ENCODE results near the gene PCSK5.
A peak's percentile ranks its signal among the peaks of the same experiment; 100 is the strongest.

The PCSK5 gene

DNA sequence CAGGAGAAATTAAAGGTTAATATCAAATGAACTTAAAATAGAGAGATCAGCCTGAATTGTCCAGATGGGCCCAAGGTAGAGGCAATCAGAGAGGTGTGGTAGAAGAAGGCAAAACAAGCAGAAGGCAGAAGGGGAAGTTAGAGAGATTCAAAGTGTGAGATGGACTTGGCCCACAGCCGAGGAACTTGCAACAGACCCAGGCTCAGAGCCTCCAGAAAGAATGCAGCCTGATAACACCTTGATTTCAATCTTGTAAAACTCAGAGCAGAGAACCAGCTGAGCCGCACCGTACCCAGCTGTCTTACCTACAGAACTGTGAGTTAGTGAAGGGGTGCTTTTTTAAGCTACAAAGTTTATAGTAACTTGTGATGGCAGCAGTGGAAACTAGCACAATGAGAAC lies 312.9 kb downstream of the PCSK5 start:
- no peak for DNase-seq

DNA sequence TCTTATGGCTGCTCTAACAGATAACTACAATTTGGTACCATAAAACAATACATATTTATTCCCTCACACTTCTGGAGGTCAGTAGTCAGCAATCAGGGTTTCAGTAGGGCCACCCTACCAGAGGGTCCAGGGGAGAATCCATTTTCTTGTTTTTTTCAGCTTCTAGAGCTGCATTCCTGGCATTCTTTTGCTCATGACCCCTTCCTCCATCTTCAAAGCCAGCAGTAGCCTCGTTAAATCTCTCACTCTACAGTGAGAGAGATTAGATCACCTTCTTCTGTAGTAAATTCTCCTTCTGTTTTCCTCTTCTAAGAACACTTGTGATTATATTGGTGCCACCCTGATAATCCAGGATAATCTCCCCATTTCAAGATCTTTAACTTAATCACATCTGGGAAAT lies 316.3 kb downstream of the PCSK5 start:
- DNase-seq, result no peak

DNA sequence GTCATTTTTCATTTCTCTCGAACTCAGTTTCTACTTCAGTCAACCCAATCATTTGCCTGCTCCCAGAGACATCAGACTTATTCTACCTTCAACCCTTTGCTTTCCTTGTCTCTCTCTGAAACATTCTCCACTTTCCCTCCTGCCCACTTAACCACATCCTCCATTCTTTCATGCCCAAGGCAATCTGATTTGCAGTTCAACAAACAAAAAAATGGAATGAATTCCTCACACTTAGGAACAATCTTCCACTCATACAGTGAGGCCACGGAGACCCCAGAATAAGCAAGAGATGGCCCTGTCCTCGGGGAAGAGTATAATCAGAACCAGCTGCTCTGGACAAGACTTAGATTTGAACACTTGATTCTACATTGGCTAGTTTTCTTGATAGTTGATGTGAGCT lies 323.3 kb downstream of the PCSK5 start:
- DNase-seq, result no peak

DNA sequence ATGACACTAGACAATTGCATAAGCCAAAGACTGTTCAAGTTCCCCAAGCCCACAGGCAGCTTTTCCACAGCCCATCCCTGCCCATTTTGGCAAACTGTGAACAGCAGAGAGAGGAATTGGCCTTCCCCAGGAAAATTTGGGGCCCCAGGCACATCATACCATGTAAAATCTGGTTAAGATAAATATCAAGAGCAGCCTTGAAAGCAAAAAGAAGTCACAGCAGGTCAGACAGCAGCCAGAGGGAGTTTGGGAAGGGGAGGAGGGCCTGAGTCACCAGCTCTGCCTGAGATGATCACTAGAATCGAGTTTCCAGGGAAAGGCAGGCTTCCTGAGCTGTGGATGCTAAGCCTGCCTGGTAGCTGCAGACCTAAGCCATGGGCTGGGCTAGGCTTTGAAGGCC lies 324.6 kb downstream of the PCSK5 start:
- no peak for DNase-seq

DNA sequence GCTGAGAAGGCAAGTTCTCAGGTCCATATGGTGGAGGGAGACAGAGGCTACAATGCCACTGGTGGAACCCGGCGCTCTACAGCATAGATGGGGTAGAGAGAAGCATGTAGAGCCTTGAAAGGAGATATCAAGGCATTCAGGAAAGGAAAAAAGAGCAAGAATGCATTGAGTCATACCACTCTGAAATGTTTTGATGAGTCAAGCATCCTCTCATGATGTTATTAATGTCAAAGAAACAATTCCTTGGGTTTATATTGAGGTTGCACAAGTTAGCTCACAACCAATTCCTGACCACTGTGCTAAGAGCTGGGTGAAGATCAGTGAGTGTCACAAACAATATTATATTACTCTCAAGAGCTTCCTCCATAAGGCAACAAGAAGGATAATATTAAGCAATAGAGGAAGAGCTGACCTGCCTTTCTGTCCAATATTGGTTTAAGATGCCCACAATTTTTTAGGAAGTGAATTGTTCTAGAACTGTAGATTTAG lies 325.7 kb downstream of the PCSK5 start:
- DNase-seq, result no peak

DNA sequence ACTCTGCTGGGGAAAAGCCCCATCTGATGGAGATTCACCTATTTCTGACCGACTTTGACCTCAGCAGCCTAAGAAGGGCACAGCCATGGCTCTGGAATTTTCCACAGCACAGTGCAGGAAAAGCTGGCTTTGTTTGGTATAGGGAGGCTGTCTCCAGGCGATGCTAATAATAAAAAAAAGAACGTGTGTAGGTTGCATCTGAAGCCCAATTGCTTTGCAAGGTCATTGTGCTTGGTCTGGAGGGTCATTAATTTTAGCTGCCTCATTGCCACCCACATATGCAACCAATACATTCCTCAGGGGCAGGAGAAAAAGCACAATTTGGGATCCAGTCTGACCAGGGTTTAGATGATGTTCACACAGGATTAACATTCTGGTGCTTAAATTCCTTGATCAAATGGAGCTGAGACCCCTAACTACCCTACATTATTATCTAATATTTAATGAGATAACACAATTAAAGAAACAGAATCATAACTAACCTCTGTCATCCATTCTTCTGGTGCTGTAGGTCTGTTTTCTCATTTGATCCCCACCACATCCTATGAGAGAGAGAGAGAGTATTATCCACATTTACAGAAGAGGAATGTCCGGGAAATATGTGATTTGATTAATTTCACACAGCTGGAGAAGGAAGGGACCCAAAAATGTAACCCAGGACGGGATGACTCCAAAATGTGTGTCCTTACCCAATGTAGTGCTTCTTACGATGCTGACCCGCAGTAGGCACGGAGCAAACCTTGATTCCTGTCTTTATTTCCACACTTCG lies 327.8 kb downstream of the PCSK5 start:
- no peak for DNase-seq

DNA sequence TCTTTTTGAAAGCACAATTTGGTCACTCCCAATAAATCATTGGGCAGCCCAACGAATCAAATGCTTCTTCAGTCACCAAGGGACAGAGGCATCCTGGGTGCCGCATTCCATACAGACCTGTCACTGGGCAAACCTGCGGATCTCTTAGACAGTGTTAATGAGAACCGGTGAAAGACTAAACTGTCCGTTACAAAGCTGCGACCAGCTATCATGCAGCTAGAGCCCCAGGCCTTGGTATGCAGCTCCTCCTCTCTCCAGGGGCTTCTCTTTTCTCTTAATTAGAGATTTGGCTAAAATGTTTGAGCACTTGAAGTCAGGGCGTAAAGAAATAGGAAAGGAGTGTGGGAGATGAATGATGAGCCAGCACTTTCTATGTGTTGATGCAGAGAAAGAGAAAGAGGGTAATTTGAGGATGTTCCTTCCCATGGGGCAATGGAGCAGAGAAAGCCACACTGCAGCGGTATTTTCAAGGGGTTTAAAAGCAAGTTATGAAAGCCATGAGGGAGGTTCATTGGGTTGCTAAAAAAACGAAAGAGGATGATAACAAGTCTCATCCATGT lies 328.5 kb downstream of the PCSK5 start:
- DNase-seq, result no peak

DNA sequence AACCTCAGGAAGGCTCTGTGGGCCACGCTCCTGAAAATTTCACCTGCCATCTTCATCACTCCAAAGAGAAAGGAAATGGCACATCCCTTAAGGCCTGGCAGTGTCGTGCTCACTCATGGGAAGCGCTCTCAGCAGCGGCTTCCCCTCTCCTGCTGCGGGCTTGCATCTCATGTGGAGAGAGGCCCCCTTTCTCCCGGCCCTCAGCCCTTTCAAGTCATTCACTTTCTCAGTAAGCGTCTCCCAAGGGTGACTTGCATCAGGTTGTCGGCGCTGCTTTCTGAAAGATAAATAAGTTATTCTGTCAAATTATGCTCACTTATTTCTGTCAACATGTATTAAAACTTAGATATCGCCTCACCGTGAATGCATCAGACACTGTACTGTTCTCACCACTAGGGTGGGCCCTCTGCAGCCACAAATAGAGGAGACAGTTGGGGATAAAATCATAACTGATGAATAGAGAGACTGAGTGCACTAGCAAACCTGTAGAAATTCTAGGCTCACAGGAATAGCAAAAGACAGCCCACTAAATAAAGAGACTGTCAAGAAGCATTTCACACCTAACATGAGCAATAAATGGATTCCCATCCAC lies 329.2 kb downstream of the PCSK5 start:
- no peak for DNase-seq

DNA sequence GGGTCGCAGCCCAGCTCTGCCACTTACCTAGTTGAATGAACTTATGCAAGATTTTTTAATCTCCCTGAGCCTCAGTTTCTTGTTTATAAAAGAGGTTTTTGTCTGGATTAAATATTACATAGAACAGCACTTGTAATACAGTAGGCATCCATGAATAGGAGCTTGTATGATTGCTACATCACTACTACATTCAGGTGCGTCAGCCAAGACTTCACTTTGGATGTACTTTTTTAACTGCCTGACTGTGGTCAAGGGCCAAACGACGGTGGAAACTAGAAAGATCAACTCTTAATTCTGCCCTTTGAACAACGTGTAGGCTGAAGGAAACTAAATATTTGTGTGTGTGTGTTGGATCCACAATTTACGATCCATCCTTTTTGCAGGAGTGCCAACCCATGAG lies 330.9 kb downstream of the PCSK5 start:
- no peak for DNase-seq

DNA sequence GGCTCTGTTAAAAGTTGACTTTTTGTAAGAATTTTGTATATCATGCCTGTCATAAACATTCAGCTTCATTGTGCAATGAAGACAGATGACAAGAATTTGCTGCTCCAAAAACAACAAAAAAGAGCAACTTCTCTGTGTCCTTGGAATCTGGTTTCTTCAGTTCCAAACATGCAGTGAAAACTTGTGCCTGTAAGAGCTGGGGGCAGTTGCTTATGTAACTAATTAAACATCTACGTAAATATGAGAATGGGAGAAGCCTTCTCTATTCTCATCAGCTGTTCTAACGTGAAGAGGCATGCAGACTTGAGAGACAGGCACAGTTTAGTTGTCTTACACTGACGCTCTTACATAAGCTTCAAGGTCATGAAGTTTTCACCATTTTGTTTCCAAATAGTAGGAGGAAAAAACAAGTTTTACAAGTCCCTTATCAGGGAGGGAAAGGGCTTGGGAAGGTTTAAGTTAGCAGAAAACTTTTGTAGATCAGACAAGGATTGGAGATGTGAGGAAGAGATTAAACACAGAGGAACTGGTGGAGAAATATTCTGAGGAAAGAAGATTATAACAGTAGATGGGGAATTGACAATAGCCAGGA lies 333.4 kb downstream of the PCSK5 start:
- DNase-seq, result no peak

DNA sequence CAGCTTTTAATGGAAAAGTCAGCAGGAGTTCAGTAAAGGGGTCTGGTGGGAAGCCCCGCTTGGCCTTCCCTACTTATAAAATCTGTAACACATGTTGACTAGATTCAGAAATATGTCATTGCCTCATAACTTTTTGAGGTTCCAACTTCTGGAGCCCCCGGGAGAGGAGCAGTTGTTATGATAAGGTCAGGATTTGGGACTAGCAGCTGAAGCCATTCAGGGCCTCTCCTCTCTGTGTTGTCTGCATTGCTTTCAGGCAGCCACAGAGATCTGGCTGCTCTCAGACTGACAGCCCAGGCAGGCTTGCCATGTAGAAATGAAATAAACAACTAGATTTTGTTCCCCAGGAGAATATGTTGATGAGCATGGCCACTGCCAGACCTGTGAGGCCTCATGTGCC lies 336.7 kb downstream of the PCSK5 start:
- no peak for DNase-seq

DNA sequence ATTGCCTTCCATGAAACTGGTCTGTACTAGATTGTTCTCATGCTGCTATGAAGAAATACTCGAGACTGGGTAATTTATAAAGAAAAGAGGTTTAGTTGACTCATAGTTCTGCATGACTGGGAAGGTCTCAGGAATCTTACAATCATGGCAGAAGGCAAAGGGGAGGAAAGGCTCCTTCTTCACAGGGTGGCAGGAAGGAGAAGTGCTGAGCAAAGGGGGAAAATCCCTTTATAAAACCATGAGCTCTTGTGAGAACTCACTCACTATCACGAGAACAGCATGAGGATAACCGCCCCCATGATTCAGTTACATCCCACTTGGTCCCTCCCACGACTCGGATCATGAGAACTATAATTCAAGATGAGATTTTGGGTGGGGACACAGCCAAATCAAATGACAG lies 340.5 kb downstream of the PCSK5 start:
- no peak for DNase-seq

DNA sequence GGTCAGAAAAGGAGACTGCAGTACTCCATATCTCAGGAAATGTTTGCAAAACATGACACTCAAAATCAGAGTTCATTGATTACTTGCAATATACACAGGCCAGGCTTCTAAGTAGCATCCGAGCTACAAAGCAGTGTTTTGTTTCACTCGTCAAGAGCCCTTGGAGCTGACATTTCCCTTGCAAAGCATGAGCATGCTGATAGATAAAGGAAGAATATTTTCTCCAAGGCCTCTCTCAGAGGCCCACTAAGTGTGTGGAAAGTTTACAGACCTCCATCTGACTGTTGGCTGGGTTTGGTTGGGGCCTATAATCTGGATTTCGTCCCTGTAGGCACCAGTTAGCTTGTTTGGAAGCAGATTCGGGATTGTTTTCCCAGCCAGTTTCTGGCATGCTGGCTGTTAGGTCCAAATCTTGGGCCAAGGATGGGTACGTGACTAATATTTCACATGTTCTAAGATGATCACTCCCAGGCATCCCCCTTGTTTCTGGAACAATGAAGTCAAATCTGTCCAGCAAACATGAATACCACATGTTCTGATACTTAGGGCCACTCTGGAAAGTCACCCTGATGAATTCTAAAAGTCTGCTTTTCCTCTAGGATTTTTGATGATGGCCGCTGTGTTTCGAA lies 342.5 kb downstream of the PCSK5 start:
- no peak for DNase-seq

DNA sequence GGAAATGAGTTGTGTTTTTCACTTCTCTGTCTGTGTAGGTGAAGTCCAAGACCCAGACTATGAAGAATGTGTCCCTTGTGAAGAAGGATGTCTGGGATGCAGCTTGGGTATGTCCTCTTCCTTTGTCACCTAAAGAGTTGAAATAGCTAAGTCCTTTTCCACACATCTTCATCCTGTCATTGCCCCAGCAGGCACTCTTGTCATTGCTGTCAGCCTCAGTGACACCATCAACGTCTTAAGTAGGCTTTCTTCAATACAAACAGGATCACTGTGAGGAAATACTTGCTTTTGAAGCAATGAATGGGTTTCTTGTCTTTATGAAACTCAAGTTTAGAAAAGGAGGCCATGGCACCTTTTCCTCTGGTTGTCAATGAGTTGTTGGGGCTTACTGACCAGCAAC lies 350.1 kb downstream of the PCSK5 start:
- no peak for DNase-seq

DNA sequence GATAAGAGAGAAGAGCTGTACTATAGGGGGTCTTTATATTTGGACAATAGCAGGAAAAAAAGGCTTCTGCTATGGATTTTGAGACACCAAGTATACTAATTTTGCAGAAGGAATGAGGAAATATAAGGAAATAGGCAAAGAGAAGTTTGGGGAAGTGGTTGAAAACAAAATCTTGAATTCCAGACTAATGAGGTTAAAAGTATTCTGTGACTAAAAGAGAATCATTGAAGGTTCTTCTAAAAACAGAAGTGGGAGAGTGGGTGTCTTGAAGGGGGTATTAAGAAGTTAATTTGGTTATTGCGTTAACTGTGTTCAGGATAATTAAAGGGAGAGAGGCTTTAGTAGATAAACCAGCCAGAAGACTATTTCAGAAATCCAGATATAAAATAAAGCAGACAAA lies 355.0 kb downstream of the PCSK5 start:
- DNase-seq, result no peak

DNA sequence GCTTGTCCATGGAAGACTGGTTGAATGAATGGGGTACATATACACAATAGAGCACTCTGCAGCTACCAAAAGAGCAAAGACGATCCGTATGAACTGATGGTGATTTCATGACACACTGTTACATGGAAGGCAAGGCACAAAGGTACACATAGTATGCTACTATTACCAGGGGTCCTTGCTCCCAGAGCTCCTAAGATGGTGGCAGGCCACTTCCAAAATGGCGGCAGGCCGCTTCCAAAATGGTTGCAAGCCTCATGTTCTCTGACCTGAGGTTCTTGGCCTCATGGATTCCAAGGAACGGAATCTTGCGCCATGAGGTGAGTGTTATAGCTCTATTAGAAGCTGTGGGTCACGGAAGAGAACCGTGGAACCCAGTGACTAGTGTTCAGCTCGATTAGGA lies 356.2 kb downstream of the PCSK5 start:
- no peak for DNase-seq

DNA sequence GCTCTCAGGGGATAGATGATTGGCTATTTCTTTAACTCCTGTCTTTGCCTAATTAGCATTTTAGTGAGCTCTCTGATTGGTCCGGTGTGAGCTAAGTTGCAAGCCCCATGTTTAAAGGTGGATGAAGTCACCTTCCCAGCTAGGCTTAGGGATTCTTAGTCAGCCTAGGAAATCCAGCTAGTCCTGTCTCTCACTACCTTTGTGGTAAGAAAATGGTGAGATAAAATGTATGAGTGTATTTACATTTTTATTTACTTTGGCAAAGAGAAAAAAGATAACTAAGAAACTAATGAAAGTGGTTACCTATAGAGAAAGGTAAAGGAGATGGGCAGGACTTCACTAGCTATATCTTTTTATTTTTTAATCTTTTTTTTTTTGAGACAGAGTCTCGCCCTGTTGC lies 357.0 kb downstream of the PCSK5 start:
- DNase-seq, result no peak

DNA sequence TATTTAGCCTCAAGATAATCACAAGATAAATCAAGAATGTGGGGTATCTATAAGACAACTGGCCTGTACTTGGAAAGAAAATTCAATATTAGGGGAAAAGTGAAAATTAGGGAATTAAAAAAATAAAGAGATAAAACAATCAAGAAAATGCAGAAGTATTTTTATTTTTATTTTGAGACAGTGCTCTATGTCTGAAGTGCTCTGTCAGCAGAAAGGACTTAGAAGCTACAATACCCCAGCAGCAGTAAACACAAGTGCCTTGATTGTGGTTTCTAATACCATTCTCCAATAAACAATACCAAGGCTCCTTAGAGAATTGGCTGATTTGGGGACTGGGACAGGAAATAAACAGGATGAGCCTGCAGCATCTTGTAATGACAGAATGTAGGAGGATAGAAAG lies 358.8 kb downstream of the PCSK5 start:
- no peak for DNase-seq

DNA sequence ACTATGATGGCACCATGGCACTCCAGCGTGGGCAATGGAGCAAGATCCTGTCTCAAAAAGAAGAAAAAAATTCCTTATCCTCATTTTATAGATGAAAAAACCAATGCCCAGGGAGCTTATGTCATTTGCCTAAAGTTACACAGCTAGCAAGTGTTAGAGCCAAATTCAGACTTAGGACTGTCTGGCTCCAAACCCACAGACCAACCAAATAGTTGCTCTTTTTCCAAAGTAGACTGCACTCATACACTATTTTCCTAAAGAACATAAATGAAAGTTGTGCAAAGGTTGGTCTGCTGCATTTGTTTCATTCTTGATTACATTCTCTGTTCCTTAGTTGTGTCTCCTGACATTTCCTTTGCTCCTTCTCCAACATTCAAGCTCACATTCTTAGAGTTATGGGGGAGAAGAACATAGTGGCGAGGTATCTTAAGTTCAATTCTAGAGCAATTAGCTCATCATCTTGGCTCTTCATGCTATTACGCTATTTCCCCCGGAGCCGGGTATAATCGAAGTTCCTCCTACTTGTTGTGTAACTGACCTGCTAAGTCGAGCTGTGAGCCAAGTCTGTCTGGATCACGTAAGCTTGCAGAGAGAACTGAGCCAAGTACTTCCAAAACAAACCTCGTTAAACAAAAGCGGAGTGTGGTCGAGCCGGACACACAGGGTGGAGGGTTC lies 365.4 kb downstream of the PCSK5 start:
- no peak for DNase-seq

DNA sequence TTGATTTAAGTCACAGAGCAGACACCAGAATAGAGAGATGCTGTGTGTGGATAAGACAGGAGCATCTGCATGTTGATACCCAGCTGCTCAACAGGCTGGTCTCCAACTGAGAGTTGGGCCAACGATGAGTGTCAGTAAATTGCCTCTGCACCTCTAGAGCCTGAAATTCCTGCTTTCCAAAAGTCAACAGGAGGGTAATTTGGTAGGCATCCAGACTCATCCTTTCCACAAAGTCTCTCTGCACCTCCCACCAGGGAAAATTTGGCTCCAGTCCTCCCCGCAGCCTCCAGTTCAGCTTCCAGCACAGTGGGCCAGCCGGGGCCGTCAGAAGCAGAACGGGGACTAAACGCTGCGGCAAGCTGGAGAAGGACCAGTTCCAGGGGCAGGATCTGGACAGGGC lies 366.8 kb downstream of the PCSK5 start:
- DNase-seq, result no peak

DNA sequence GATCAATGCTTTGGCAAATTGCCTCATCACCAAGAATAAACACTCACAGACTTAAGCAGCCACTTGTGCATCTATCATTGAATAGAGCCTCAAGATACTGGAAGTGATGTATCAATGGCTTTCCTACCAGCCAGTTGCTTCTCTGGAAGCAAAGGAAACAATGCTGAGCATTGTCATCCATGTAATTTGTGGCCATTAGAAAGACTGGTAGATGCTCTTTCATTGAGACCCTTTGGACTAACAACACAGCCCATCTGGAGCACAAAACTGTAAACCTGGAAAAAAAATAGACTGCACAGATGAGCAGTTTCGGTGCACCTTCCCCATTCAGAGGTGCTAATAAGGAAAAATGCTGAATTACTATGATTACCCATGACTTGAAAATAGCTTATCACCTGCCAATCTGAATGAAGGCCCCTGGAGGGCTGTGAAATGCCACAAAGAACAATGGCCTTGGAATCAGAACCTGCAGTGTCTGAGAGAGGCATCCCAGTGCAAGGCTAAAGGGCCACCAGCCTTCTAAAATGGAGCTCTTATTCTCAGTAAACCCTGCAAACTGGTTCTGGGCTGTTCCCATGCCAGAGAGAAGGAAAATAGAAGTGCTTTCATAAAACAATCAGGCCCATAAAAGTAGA lies 376.3 kb downstream of the PCSK5 start:
- peak; percentile 95 to 96 for DNase-seq

DNA sequence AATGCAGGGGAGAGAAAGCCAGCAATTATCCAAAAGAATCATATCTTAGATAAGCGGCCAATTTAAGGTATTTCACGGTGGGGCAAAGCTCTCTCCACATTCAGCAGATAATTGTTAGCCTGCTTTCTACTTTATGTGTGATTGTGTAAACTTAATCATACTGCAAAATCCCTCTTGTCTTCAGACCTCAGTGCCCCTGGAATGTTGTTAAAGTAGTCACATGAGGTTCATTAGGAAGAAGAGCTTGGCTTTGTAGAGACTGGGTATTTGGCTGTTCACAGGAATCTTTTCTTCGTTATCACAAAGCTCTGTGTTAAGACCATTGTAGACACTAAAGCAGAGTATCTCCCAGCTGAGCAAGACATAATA lies 376.8 kb downstream of the PCSK5 start:
- DNase-seq, result peak; percentile 92 to 94

DNA sequence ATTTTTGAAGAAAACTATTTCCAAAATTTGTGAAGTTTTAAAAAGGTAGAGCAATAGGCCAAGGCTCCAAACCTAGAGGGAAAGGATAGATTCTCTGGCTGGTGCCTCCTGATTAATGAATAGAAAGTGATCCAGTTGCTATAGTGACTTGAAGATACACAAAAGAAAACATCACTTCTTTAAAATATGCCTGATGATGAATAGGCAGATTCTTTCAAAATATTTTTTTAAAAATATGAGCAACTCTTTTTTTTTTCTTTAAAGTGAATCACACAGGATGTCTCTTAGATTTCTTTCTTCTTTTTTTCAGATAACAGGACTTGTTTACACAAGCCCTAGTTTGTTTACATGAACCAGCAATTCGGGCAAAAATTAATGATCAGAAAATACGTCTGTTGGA lies 379.3 kb downstream of the PCSK5 start:
- DNase-seq, result no peak

All from NCI-H1930 (cell line).